HG03175 (cell line): ENCODE data around the gene COL11A1.
A peak's percentile ranks its signal among the peaks of the same experiment; 100 is the strongest.
"Not testable (repeated sequence)": the region's sequence is repeated elsewhere in the genome, so short reads cannot be mapped to it uniquely, and the experiment has no call there.

Experiments
- ATAC-seq: cut with Tn5 transposase; IDR thresholded peaks from one replicate; pipeline ENCODE4 v1.9.1; 2021; ENCODE audit warnings: mild to moderate bottlenecking, moderate library complexity; ENCODE audit not compliant: unreplicated experiment

The COL11A1 gene

GRCh38 chr1:102933362-102933761, 175.0 kb downstream of the COL11A1 start:
- ATAC-seq = not testable (repeated sequence)

GRCh38 chr1:102919659-102920058, 188.7 kb downstream of the COL11A1 start:
- ATAC-seq = no peak

GRCh38 chr1:102901996-102902395, 206.3 kb downstream of the COL11A1 start:
- no peak for ATAC-seq

- no peak for ATAC-seq
Measured at GRCh38 chr1:102899935-102900334, 208.4 kb downstream of the COL11A1 start.

GRCh38 chr1:102897557-102897956, 210.8 kb downstream of the COL11A1 start:
- ATAC-seq = no peak

- ATAC-seq = no peak
Measured at GRCh38 chr1:102896771-102897170, 211.6 kb downstream of the COL11A1 start.

GRCh38 chr1:102896286-102896685, 212.0 kb downstream of the COL11A1 start:
- ATAC-seq = no peak

GRCh38 chr1:102891868-102892625, 216.3 kb downstream of the COL11A1 start:
- ATAC-seq = peak; percentile 48

- no peak for ATAC-seq
Measured at GRCh38 chr1:102886638-102887037, 221.7 kb downstream of the COL11A1 start.

GRCh38 chr1:102884238-102884637, 224.1 kb downstream of the COL11A1 start:
- no peak for ATAC-seq

GRCh38 chr1:102879439-102879993, 228.8 kb downstream of the COL11A1 start:
- ATAC-seq = no peak

GRCh38 chr1:102875756-102876155, 232.6 kb downstream of the COL11A1 start:
- ATAC-seq = no peak

- no peak for ATAC-seq
Measured at GRCh38 chr1:102872526-102872925, 235.8 kb downstream of the COL11A1 start.

- ATAC-seq = no peak
Measured at GRCh38 chr1:102872097-102872496, 236.2 kb downstream of the COL11A1 start.

- ATAC-seq = no peak
Measured at GRCh38 chr1:102863704-102864103, 244.6 kb downstream of the COL11A1 start.

GRCh38 chr1:102861247-102861646, 247.1 kb downstream of the COL11A1 start:
- ATAC-seq = no peak

GRCh38 chr1:102858695-102859094, 249.6 kb downstream of the COL11A1 start:
- no peak for ATAC-seq

- ATAC-seq = no peak
Measured at GRCh38 chr1:102857251-102857650, 251.1 kb downstream of the COL11A1 start.

- ATAC-seq = no peak
Measured at GRCh38 chr1:102853701-102854187, 254.6 kb downstream of the COL11A1 start.

- no peak for ATAC-seq
Measured at GRCh38 chr1:102853136-102853535, 255.2 kb downstream of the COL11A1 start.

- no peak for ATAC-seq
Measured at GRCh38 chr1:102852613-102853012, 255.7 kb downstream of the COL11A1 start.

- no peak for ATAC-seq
Measured at GRCh38 chr1:102851616-102852015, 256.7 kb downstream of the COL11A1 start.
